ENCODE data around the gene PLXNA2.

- no peak for TF ChIP-seq CTCF (IDR thresholded peaks at IDR 0.05)
- no peak for TF ChIP-seq POLR2A (IDR thresholded peaks at IDR 0.05)
Measured at GRCh38 chr1:208234721-208235120, 9.5 kb downstream of the PLXNA2 start.
